Skeletal muscle cell (primary cell): ENCODE data around the gene RPN1.
"Not testable (repeated sequence)": the region's sequence is repeated elsewhere in the genome, so short reads cannot be mapped to it uniquely, and the experiment has no call there.

Experiments
- DNase-seq: peaks from one replicate; pipeline ENCODE4 v3.0.0-alpha.2; 2010; ENCODE audit warnings: low read depth
- H3K4me3 ChIP-seq: 2 replicates; pipeline ENCODE4 v1.5.1; 2011; ENCODE audit warnings: low read depth, mild to moderate bottlenecking, control low read depth, low read length, moderate library complexity

RPN1 gene

DNA sequence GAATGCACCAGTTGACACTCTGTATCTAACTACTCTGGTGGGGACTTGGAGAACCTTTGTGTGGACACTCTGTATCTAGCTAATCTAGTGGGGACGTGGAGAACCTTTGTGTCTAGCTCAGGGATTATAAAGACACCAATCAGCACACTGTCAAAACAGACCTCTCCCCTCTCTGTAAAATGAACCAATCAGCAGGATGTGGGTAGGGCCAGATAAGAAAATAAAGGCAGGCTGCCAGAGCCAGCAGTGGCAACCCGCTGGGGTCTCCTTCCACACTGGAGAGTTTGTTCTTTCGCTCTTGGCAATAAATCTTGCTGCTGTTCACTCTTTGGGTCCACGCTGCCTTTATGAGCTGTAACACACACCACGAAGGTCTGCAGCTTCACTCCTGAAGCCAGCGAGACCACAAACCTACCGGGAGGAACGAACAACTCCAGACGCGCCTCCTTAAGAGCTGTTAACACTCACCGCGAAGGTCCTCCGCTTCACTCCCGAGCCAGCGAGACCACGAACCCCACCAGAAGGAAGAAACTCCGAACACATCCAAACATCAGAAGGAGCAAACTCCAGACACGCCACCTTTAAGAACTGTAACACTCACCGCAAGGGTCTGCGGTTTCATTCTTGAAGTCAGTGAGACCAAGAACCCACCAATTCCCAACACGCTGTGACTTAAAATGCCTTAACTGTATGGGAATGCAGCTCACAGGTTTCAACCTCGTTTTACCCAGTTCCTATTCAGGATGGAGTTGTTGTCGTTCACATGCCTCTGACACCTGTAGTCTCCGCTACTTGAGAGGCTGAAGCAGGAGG lies 3.6 kb upstream of the RPN1 start:
- H3K4me3 ChIP-seq, DNase-seq: not testable (repeated sequence)

DNA sequence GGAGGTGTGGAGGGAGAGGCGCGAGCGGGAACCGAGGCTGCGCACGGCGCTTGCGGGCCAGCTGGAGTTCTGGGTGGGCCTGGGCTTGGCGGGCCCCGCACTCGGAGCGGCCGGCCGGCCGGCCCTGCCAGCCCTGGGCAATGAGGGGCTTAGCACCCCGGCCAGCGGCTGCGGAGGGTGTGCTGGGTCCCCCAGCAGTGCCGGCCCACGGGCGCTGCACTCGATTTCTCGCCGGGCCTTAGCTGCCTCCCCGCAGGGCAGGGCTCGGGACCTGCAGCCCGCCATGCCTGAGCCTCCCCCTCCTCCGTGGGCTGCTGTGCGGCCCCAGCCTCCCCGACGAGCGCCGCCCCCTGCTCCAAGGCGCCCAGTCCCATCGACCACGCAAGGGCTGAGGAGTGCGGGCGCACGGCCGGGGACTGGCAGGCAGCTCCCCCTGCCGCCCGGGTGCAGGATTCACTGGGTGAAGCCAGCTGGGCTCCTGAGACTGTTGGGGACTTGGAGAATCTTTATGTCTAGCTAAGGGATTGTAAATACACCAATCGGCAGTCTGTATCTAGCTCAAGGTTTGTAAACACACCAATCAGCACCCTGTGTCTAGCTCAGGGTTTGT lies 2.9 kb upstream of the RPN1 start:
- not testable (repeated sequence) for H3K4me3 ChIP-seq, DNase-seq

DNA sequence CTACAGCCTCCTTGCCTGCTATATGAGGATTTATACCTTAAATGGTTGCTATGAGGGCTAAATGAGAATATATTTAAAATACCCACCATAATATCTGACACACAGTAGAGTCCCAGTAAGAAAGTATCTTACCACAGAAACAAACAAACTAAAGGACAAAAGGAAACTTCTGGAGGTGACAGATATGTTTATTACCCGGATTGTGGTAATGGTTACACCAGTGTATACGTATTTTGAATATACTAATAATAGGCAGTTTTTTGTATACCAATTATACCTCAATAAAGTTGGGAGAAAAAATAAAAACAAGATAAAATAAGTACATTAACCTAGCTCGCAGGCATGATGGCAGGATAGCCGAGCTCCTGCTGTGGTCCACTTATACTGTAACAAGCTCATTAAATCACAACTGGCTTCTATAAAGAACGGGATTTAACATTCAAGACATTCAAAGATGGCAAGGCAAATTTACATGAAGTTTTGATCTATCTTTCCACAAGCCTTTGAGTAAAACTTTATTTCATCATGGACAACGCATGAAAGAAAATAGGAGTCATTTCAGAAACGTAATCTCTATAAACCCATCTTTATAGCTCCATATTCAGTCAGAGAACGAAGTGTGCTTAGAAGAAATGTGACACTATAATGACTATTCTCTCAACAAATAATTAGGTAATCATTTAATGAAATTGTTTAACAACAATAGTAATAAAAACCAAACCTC lies 1.5 kb downstream of the RPN1 start:
- no peak for DNase-seq

DNA sequence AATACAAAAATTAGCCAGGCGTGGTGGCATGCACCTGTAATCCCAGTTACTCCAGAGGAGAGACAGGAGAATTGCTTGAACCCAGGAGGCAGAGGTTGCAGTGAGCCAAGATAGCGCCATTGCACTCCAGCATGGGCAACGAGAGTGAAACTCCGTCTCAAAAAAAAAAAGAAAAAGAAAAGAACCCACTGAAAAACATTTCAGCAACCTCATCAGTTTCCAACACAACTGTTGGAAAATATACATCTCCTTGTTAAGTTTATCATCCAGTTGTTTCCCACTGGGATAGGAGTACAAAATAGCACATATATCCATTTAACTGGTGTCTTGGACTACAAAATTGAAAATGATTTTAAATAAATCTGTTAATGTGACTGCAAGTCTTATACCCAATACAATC lies 2.2 kb downstream of the RPN1 start:
- peak overlapping the region; percentile 98 for H3K4me3 ChIP-seq
- DNase-seq: no peak

More for the DNA sequence above, 1.5 kb downstream of the RPN1 start:
- peak overlapping the region; percentile 98 for H3K4me3 ChIP-seq

DNA sequence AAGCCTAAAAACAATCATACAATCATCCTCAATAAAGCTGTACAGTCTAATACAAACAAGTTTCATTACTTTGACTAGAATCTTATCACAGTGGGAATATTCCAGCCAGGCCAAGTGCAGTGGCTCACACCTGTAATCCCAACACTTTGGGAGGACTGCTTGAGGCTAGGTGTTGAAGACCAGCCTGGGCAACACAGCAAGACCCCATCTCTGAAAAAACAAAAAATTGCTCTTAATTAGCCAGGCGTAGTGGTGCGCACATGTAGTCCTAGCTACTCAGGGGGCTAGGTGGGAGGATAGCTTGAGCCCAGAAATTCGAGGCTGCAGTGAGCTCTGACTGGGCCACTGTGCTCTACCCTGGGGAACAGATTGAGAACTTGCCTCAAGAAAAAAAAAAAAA lies 3.3 kb downstream of the RPN1 start:
- no peak for DNase-seq
- H3K4me3 ChIP-seq: no peak overlapping the region

DNA sequence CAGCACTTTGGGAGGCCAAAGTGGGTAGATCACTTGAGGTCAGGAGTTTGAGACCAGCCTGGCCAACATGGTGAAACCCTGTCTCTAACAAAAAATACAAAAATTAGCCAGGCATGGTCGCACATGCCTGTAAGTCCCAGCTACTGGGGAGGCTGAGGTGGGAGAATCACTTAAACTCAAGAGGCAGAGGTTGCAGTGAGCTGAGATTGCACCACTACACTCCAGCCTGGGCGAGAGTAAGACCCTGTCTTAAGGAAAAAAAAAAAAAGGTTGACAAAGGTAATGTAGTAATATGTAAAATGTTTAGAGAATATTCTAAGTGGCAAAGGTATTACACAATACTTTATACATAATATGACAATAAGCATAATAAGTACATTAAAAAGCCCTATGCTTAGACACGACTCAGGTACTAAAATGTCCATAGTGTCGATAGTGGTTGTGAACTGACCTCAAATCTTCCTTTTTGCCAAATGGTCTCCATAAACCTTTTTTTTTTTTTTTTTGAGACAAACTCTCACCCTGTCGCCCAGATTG lies 16.5 kb downstream of the RPN1 start:
- H3K4me3 ChIP-seq: no peak overlapping the region
- no peak for DNase-seq

DNA sequence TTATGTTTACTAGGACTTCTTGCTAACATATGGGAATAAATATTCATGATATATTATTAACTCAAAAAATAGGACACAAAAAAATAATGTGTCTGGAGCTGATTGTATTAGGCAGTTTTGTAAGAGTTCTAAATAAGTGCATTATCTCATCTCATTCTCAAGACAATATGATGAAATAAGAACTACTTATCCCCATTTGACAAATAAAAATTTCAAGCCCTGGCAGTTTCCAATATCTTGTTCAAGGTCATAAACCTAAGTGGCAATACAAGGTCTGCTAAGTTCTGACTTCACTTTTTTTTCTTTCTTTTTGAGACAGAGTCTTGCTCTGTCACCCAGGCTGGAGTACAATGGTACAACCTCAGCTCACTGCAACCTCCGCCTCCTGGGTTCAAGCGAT lies 18.3 kb downstream of the RPN1 start:
- DNase-seq: no peak

DNA sequence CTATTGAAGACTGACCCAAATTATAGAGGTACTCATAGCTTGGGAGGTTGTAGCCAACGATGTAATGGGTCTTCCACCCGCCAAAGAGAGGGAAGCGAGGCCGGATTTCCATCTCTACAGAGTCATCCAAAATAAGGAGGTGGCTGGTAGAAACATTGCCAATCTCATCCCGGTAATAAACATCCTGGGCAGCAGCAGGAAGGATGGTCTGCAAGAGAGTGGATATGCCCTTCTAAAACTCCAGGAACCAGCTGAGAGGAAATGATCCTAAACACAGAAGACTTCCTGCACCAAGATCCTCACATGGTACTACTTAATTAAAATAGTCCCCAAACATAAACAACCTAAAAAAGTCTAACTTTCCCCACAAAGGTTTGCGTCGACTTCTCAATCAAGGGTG lies 20.7 kb downstream of the RPN1 start:
- DNase-seq: no peak

More for the DNA sequence above, 18.3 kb downstream of the RPN1 start:
- H3K4me3 ChIP-seq: no peak overlapping the region

DNA sequence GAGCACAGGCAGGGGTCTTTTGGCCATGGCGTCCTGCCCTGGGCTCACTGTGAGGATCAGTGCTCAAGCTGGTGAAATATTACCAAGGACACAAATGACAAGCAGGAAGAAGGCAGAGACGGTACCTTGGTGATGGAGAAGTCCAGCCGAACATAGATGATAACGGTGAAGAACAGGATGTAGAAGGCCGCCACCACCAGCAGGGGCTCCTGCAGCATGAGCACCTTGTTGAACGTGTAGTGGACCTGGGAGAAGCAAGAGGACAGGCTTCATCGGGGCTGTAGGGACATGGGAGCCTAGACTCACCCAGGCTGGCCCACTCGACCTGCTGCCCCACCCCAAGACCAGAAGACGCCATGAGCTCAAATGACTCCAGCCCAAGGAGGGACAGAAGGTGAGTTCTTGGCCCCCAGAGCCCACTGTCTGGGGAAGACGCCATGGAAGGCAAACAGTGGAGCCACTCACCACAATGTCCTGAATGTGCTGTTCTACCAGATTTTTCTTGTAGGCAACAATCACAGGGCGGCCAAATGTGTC lies 25.1 kb downstream of the RPN1 start:
- no peak for DNase-seq
- no peak overlapping the region for H3K4me3 ChIP-seq

More for the DNA sequence above, 20.7 kb downstream of the RPN1 start:
- H3K4me3 ChIP-seq: no peak overlapping the region

DNA sequence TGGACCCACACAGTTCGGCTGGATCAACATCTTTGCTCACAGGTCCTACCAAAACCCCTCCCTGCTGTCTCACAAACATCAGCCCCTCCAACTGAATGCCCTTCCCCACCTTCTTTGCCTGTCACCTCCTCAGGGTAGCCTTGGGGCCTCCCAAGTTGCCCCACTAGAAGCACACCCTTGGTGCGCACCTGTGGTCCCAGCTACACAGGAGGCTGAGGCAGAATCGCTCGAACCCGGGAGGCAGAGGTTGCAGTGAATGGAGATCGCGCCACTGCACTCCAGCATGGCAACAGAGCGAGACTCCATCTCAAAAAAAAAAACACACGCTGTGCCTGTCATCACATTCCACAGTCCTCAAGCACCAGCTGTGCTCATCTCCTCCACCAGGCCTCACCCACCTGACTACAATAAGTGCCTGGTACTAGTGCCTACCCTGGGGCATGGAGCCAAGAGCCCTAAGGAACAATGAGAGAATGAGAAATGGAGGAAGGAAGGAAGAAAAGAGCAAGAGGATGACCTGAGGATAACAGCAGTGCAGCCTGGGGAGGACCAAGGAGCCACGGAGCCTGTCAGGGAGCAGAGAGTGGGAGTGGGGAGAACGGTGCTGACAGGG lies 26.0 kb downstream of the RPN1 start:
- no peak for DNase-seq
- H3K4me3 ChIP-seq: no peak overlapping the region

DNA sequence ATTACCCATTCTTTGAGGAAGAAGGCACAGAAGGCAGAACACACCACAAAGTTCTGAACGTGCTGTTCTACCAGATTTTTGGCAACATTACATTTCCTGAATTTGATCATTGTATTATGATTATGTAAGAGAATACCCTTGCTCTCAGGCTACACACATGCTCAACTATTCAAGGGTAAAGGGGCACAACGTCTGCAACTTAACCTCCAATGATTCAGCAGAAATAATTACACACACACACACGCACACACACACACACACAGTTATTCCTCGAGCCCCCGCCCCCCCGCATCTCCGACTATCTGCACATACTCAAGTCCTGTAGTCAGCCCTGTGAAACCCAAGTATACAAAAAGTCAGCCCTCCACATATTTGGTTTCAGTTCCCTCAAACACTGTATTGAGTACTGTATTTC lies 26.8 kb downstream of the RPN1 start:
- DNase-seq: peak; percentile 87
- H3K4me3 ChIP-seq: no peak overlapping the region

DNA sequence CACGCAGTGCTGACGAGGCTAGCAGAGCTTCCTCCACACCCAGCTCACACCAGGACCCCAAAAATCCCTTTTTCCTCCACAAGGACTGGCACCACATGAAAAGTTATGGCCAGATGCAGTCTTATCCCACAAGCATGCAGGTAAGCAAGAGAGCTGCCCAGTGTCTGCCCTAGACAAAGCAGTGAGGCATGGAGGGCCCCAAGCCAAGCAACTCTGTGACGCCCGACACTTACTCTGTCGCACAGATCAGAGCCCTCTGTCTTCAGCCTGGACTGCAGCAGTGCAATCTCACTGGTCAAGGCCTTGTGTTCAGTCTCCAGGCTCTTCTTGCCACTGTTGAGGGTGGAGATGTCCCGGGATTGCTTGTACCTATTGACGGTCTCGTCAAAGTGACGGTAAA lies 28.7 kb downstream of the RPN1 start:
- H3K4me3 ChIP-seq: no peak overlapping the region
- DNase-seq: no peak

DNA sequence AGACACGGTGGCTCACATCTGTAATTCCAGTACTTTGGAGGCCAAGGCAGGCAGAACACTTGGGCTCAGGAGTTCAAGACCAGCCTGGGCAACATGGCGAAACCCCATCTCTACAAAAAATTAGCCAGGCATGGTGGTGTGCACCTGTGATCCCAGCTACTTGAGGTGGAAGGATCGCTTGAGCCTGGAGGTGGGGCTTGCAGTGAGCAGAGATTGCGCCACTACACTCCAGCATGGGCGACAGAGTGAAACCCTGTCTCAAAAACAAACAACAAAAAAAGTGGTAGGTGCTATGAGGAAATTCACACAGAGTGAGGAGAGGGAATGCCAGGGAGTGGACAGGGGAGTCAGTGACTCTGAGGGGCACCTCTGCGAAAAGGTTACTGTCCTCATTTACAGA lies 29.4 kb downstream of the RPN1 start:
- DNase-seq: no peak

DNA sequence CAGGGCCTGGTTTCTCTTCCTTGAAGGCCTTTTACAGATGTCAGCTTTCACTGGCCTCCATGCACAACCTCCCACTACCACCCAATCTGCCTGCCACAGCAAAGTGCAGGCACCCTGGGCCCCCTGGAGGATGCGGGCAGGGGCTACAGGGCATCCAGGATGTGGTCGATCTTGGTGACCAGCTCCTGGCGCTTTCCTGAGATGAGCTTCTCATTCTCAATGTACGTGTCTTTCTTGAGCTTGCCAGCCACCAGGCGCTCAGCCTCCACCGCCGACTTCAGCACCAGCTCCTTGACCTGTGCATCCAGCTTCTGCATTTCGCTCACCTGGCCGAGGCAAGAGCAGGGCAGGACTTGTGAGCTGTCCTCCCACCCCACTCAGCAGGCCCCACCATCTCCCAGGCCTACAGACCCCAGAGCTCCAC lies 30.3 kb downstream of the RPN1 start:
- no peak overlapping the region for H3K4me3 ChIP-seq
- no peak for DNase-seq

More for the DNA sequence above, 29.4 kb downstream of the RPN1 start:
- no peak overlapping the region for H3K4me3 ChIP-seq

DNA sequence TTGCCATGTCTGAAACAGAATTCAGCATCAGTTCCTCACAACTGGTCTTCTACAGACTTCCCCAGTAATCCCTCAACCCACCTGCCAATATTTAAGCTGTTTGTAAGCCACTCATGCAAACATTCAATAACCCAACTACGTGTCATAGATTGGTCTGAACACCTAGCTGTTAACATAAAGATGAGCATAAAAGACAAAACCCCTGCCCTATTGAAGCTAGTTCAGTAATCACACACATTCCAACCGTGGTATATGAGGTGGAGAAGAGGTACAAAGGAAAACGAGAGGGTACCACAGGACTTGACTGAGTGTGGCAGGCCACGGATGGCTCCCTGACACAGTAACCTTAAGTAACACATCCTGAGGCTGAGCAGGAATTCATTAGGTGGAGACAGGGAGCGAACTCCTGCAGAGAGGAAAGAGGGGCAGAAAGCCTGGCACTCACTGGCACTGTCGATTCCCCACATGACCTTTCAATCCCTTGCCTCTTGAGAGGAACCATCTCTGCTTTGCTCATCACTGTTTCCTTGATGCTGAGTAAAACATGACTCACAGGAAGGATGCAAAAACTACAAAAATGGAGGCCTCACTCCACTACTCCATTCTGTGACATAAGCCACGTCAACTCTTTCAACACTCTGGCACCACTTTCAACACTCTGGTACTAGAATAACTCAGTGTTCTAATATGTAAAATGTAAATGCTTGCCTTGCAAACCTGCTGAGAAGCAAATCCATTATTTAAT lies 31.3 kb downstream of the RPN1 start:
- H3K4me3 ChIP-seq: no peak overlapping the region
- peak; percentile 89 for DNase-seq

DNA sequence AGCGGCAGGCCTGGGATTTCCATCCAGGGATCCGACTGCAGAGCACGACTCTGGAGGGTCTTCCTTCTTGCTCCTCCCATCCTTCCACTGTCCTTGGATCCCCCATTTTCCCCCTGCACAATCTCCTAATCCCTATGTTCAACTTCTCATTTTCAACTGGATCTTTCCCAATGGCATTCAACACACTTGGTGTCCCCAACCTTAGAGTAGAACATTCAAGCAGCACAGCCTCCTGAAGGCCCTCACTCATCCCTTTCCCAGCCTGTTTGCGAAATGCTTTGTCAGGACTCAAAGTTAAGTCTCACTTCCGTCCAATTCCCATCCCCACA lies 32.3 kb downstream of the RPN1 start:
- no peak for DNase-seq
- H3K4me3 ChIP-seq: peak overlapping the region; percentile 71

DNA sequence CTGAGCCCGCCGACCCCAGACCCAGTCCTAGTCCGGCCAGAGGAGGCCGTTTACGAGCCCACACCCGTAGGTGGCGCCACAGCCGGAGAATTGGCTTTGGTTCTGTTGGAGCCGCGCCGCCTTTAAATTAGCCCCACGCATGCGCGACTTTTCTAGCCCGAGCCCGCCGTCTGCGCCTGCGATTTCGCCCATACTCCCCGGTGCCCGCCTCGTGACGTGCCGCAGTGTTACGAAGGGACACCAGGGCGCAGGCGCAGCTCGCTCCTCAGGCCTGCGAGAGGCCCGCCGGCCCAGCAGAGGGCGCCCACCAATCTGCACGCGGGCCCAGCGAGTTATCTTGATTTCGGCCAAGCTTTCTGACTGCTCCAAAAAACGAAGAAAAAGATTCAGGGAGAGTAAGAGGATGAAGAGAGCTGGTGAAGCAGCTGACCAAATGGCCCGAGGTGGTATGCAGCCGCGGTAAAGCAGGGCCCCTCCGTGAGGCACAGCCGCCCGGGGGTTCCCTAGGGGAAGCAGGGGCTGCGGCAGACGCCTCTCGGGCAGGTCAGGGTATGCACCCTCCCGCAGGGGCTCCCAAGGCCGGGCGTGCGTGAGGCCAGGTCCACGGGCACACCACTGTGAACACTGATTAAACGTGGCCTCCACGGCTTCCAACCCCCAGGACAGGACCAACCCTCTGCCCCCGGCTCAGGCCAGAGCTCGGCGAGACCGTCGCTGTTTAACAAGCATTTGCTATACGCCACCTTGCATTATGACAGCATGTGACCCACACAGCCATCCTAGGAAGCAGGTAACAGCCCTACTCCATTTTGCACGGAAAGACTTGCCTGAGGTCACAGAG lies 32.8 kb downstream of the RPN1 start:
- peak; percentile 75 for DNase-seq
- H3K4me3 ChIP-seq: peak overlapping the region; percentile 71

DNA sequence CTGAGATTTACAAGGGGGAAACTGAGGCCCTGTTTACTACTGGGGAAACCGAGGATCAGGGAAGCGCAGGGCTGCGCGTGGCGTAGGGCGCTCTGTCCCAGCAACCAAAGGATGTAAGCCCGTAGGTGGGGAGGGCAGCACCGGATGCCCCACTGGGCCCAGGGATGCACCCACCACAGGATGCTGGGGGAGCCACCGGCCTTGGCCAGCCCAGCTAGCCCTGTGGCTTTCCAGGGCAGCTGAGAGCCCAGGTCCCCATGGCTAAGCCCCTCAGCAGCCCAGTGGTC lies 33.4 kb downstream of the RPN1 start:
- H3K4me3 ChIP-seq: peak overlapping the region; percentile 71
- no peak for DNase-seq
